Stimulated activated CD8-positive, alpha-beta memory T cell treated with anti-CD3 and anti-CD28 coated beads, Interleukin-4, amount 100 ng/mL, for 48 hours (primary cell): ENCODE results near the gene NCK2.

Experiments used
- DNase-seq: peaks from one replicate; pipeline ENCODE4 v3.0.0-alpha.2; 2020

NCK2 gene

GRCh38 chr2:105854972-105855371 lies 110.3 kb downstream of the NCK2 start:
- DNase-seq, result no peak

- DNase-seq, result no peak
Measured at GRCh38 chr2:105856581-105856980, 111.9 kb downstream of the NCK2 start.

GRCh38 chr2:105857076-105857740 lies 112.5 kb downstream of the NCK2 start:
- peak; percentile 57 for DNase-seq

GRCh38 chr2:105858868-105859693 lies 114.4 kb downstream of the NCK2 start:
- no peak for DNase-seq

- no peak for DNase-seq
Measured at GRCh38 chr2:105859694-105859951, 114.9 kb downstream of the NCK2 start.

GRCh38 chr2:105860567-105860966 lies 115.9 kb downstream of the NCK2 start:
- DNase-seq, result no peak

GRCh38 chr2:105861200-105861599 lies 116.5 kb downstream of the NCK2 start:
- DNase-seq, result no peak

- no peak for DNase-seq
Measured at GRCh38 chr2:105862843-105863242, 118.1 kb downstream of the NCK2 start.

GRCh38 chr2:105864262-105864661 lies 119.5 kb downstream of the NCK2 start:
- DNase-seq, result no peak

GRCh38 chr2:105865222-105865913 lies 120.7 kb downstream of the NCK2 start:
- DNase-seq, result no peak

- DNase-seq, result no peak
Measured at GRCh38 chr2:105866216-105867185, 121.8 kb downstream of the NCK2 start.

- DNase-seq, result no peak
Measured at GRCh38 chr2:105867587-105867986, 122.9 kb downstream of the NCK2 start.

GRCh38 chr2:105868060-105868459 lies 123.3 kb downstream of the NCK2 start:
- no peak for DNase-seq

GRCh38 chr2:105869341-105869740 lies 124.6 kb downstream of the NCK2 start:
- no peak for DNase-seq

- DNase-seq, result no peak
Measured at GRCh38 chr2:105870062-105870461, 125.3 kb downstream of the NCK2 start.

- DNase-seq, result no peak
Measured at GRCh38 chr2:105870858-105871257, 126.1 kb downstream of the NCK2 start.

- DNase-seq, result no peak
Measured at GRCh38 chr2:105872142-105872728, 127.5 kb downstream of the NCK2 start.

GRCh38 chr2:105872830-105873229 lies 128.1 kb downstream of the NCK2 start:
- DNase-seq, result no peak

- DNase-seq, result no peak
Measured at GRCh38 chr2:105873281-105873680, 128.6 kb downstream of the NCK2 start.

- peak; percentile 80 for DNase-seq
Measured at GRCh38 chr2:105873721-105874120, 129.0 kb downstream of the NCK2 start.

- DNase-seq, result no peak
Measured at GRCh38 chr2:105874466-105874865, 129.8 kb downstream of the NCK2 start.

- no peak for DNase-seq
Measured at GRCh38 chr2:105875241-105875640, 130.5 kb downstream of the NCK2 start.
